ENCODE measurements around the gene C12orf76. TPM values are rescaled to one million over a fixed set of nuclear protein-coding genes. Genes with fewer than 3 reads are reported as not detected.

The C12orf76 gene
- total and polyA plus RNA-seq, 9 of the 15 experiments (the other 6 are each of a cell fraction or from before 2014, with no cell fraction given) = 6.3 to 38.6 (median 12.3) TPM

DNA sequence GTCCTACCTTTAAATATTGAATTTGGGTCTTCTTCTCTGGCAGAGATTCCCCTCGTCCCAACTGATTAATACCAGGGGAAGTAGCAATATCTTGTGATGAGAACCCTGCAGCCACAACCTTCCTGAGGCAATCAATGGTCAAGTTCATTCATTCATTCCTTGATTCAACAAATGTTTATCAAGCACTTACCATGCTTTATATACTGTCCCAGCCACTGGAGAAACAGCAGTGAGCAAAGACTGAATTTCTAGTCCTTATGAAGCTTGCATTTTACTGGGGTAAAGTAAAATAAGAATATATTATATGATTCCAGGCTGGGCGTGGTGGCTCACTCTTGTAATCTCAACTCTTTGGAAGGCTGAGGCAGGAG lies 51.9 kb downstream of the C12orf76 start:
- DNase-seq (ENCODE audit: extremely low read depth in 1 of 4, low spot score in 3 of 4) (no peak), FAIRE-seq (no peak), ATAC-seq (no peak)
- no peaks in the 10 kb centered on the region for H3K9me1 ChIP-seq (ENCODE audit: control insufficient read depth, insufficient read depth, low read length)
- H3K4me1 ChIP-seq (replicated peaks in 1 of 2; ENCODE audit: control insufficient read depth in 2 of 2, insufficient read depth in 2 of 2, low read length in 2 of 2) = peaks cover 23 to 32% of the 10 kb centered on the region in 2 experiments
- ChIA-PET CTCF (ENCODE audit: low intra/inter-chr PET ratio) (no interaction called here), POLR2A (interaction anchor here (0.6 kb wide), 2 partner anchors 32 to 83 kb away, joined by 3 read pairs; no protein-coding TSS in a partner anchor)
- no peaks in the 10 kb centered on the region for H3K9me3 ChIP-seq (replicated peaks; ENCODE audit: control insufficient read depth, insufficient read depth, low read depth, low read length)
- no peaks in the 10 kb centered on the region for H3K27me3 ChIP-seq (ENCODE audit: control insufficient read depth in 2 of 2, insufficient read depth in 2 of 2, low read length in 2 of 2)
- in situ Hi-C loops (cut with MboI) (no loop called here), intact Hi-C loops (cut with micrococcal nuclease) (no loop called here)
- peak overlapping the region; percentile 81 for H3K27ac ChIP-seq (ENCODE audit: extremely low read depth, low read depth, low read length)
- H3K36me3 ChIP-seq (ENCODE audit: control insufficient read depth, insufficient read depth, low read length) = peaks cover 4% of the 10 kb centered on the region; the same call in 2 of the 3 replicates
- H4K20me1 ChIP-seq (replicated peaks; ENCODE audit: control insufficient read depth, insufficient read depth, low read length) = no peaks in the 10 kb centered on the region
- peaks cover 55% of the 10 kb centered on the region for H3K79me2 ChIP-seq (ENCODE audit: control insufficient read depth, insufficient read depth, low read length)
- H3K4me3 ChIP-seq = peak overlapping the region; percentile 84
- H3K4me2 ChIP-seq (ENCODE audit: insufficient read depth, low read length) = peak overlapping the region; percentile 89
- 46% methylated on average over 2 of the region's 2 CpGs for WGBS (ENCODE audit: insufficient coverage, low coverage, missing lambda C conversion rate)
- peak overlapping the region; percentile 77 to 90 for H3K9ac ChIP-seq (ENCODE audit: insufficient read depth in 1 of 2, low read depth in 2 of 2, low read length in 2 of 2)
- BruUV-seq (replicated peaks) = no TSS peak
- H2AFZ ChIP-seq (ENCODE audit: low read depth, low read length) = peak overlapping the region; percentile 97
- TF ChIP-seq GABPA (tag; conservative IDR thresholded peaks at IDR 0.05; ENCODE audit: low read depth) (peak; percentile 9; the same call in 1 of the 2 replicates), ZFP30 (CRISPR knock-in tag; IDR thresholded peaks at IDR 0.05; ENCODE audit: borderline replicate concordance) (no peak), HSF4 (CRISPR knock-in tag; IDR thresholded peaks at IDR 0.05; ENCODE audit: borderline replicate concordance) (no peak), ZNF589 (CRISPR knock-in tag; IDR thresholded peaks at IDR 0.05; ENCODE audit: low read depth) (no peak), ADNP (tag; IDR thresholded peaks at IDR 0.05) (peak; percentile 81; the same call in 1 of the 2 replicates)
- TF ChIP-seq, protein P1, sequence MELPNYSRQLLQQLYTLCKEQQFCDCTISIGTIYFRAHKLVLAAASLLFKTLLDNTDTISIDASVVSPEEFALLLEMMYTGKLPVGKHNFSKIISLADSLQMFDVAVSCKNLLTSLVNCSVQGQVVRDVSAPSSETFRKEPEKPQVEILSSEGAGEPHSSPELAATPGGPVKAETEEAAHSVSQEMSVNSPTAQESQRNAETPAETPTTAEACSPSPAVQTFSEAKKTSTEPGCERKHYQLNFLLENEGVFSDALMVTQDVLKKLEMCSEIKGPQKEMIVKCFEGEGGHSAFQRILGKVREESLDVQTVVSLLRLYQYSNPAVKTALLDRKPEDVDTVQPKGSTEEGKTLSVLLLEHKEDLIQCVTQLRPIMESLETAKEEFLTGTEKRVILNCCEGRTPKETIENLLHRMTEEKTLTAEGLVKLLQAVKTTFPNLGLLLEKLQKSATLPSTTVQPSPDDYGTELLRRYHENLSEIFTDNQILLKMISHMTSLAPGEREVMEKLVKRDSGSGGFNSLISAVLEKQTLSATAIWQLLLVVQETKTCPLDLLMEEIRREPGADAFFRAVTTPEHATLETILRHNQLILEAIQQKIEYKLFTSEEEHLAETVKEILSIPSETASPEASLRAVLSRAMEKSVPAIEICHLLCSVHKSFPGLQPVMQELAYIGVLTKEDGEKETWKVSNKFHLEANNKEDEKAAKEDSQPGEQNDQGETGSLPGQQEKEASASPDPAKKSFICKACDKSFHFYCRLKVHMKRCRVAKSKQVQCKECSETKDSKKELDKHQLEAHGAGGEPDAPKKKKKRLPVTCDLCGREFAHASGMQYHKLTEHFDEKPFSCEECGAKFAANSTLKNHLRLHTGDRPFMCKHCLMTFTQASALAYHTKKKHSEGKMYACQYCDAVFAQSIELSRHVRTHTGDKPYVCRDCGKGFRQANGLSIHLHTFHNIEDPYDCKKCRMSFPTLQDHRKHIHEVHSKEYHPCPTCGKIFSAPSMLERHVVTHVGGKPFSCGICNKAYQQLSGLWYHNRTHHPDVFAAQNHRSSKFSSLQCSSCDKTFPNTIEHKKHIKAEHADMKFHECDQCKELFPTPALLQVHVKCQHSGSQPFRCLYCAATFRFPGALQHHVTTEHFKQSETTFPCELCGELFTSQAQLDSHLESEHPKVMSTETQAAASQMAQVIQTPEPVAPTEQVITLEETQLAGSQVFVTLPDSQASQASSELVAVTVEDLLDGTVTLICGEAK (IDR thresholded peaks at IDR 0.05) = 0 out of 2 replicates have a peak, but pooled peaks have one; percentile 27
- TF ChIP-seq, protein P1 (CRISPR knock-in tag; IDR thresholded peaks at IDR 0.05) = no peak
- TF ChIP-seq, protein P2, sequence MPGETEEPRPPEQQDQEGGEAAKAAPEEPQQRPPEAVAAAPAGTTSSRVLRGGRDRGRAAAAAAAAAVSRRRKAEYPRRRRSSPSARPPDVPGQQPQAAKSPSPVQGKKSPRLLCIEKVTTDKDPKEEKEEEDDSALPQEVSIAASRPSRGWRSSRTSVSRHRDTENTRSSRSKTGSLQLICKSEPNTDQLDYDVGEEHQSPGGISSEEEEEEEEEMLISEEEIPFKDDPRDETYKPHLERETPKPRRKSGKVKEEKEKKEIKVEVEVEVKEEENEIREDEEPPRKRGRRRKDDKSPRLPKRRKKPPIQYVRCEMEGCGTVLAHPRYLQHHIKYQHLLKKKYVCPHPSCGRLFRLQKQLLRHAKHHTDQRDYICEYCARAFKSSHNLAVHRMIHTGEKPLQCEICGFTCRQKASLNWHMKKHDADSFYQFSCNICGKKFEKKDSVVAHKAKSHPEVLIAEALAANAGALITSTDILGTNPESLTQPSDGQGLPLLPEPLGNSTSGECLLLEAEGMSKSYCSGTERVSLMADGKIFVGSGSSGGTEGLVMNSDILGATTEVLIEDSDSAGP (CRISPR knock-in tag; IDR thresholded peaks at IDR 0.05) = no peak

Measured in K562 (cell line).